ENCODE measurements around the gene ARHGDIB.

- no peak for TF ChIP-seq POLR2A (IDR thresholded peaks at IDR 0.05)
- TF ChIP-seq CTCF (IDR thresholded peaks at IDR 0.05), result no peak
These were observed 40.8 kb downstream of the ARHGDIB start for GRCh38 chr12:14920475-14921126.
